Coronary artery (tissue), 2 donors: ENCODE results near the gene ACD.

Experiments used
- DNase-seq: peaks from one replicate; pipeline ENCODE4 v3.0.0-alpha.2; 2017; ENCODE audit warnings: low spot score
- H3K27ac ChIP-seq, 2 donors: fragments of 200-600 bp; sonication (generic); one replicate each; pipeline ENCODE4 v1.5.1; 2016 to 2019
- H3K4me3 ChIP-seq: fragments of 200-600 bp; sonication (generic); 2 replicates; pipeline ENCODE4 v1.5.1; 2016; ENCODE audit warnings: mild to moderate bottlenecking, moderate library complexity
- TF ChIP-seq, protein P1 (sequence below): fragments of 200-600 bp; sonication (generic); IDR thresholded peaks from one replicate; pipeline ENCODE4 v1.5.1; 2019; ENCODE audit warnings: antibody characterized with exemption

ACD gene

DNA sequence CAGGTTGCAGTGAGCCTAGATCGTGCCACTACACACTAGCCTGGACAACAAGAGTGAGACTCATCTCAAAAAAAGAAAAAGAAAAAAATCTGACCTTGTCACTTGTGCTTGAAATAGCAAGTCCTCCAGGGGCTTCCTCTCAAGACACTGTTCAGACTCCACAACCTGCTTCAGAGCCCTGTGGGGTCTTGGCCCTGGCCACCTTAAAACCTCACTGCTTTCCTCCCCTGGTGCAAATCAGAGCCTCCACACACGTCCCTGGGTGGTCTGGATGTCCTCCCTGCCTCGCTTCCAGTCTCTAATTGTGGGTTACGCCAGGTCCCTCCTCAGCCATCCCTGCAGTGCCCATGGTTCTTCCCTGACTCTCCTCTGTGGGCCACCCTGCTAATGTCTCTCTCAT lies 4.7 kb downstream of the ACD start:
- Histone ChIP-seq H3K27ac (no peak overlapping the region), H3K4me3 (no peak overlapping the region)
- TF ChIP-seq, protein P1, sequence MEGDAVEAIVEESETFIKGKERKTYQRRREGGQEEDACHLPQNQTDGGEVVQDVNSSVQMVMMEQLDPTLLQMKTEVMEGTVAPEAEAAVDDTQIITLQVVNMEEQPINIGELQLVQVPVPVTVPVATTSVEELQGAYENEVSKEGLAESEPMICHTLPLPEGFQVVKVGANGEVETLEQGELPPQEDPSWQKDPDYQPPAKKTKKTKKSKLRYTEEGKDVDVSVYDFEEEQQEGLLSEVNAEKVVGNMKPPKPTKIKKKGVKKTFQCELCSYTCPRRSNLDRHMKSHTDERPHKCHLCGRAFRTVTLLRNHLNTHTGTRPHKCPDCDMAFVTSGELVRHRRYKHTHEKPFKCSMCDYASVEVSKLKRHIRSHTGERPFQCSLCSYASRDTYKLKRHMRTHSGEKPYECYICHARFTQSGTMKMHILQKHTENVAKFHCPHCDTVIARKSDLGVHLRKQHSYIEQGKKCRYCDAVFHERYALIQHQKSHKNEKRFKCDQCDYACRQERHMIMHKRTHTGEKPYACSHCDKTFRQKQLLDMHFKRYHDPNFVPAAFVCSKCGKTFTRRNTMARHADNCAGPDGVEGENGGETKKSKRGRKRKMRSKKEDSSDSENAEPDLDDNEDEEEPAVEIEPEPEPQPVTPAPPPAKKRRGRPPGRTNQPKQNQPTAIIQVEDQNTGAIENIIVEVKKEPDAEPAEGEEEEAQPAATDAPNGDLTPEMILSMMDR = no peak
- DNase-seq = no peak

DNA sequence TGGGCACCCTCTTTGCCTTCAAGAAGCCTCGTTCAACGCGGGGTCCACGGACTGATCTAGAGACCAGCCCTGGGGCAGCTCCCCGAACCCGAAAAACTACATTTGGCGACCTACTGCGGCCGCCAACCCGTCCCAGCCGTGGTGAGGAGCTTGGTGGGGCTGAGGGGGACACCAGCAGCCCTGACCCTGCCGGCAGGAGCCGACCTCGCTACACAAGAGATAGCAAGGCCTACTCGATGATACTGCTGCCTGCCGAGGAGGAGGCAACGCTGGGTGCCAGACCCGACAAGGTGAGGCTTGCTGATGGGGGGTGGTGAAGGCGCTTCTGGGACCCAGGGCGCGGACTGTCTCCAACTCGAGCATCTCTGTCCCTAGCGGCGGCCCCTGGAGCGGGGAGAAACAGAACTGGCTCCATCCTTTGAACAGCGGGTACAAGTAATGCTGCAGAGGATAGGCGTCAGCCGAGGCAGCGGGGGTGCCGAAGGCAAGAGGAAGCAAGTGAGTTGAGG lies 5.6 kb downstream of the ACD start:
- H3K4me3 ChIP-seq = no peak overlapping the region
- TF ChIP-seq, protein P1 = no peak
- no peak overlapping the region for H3K27ac ChIP-seq
- DNase-seq = no peak

DNA sequence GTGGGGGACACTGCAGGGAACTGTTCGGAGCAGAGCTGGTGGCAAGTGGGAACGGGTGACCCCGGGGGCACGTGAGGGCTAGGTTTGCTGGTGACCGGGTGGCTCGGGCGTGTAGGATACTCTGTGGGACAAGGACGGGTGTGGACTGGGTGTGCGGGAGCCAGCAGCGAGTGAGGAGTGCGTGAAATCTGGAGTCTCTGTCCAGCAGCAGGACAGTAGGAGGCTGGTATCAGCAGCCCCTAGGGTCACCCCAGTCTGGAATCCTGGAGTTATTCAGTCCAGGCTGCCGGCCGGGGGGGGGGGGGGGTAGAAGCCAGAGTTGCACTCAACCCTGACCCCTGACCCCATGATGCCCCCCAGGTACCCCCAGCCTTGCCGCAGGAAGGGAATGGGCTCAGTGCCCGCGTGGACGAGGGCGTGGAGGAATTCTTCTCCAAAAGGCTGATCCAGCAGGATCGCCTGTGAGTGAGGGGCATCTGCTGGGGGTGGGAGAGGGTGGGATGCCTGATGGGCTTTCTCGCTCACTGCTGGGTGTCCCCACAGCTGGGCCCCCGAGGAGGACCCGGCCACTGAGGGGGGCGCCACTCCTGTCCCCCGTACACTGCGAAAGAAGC lies 6.2 kb downstream of the ACD start:
- no peak overlapping the region for H3K27ac ChIP-seq
- TF ChIP-seq, protein P1 = no peak
- peak overlapping the region; percentile 64 for H3K4me3 ChIP-seq
- no peak for DNase-seq

DNA sequence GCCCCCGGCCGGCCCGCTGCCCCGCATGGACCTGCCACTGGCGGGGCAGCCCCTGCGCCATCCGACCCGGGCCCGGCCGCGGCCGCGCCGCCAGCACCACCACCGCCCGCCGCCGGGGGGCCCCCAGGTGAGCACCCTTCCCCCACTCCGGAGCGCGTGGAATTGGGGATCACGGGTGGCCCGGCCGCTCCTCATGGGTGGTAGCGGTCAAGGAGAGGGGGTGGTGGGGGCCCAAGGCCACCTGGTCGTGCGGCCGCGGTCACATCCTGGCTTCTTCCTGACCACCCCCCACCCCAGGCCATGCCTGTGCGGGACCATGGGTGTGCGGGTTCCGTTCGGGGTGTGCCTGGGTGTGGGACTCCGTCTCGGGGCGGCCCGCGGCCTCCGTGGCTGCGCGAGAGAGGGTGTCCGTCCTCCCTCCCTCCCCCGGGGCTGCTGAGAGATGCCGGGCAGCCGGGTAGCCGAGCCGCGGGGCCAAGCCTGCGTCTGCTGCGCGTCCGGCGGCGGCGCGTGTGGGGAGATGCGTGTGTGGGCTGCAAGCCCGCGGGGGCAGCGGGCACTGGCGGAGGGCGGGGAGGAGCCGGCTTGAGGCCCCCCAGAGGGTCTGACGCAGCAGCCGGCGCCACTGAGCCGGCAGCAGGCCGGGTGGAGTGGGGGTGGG lies 6.8 kb downstream of the ACD start:
- DNase-seq = no peak
- no peak overlapping the region for H3K27ac ChIP-seq
- TF ChIP-seq, protein P1 = no peak
- peak overlapping the region; percentile 64 for H3K4me3 ChIP-seq

DNA sequence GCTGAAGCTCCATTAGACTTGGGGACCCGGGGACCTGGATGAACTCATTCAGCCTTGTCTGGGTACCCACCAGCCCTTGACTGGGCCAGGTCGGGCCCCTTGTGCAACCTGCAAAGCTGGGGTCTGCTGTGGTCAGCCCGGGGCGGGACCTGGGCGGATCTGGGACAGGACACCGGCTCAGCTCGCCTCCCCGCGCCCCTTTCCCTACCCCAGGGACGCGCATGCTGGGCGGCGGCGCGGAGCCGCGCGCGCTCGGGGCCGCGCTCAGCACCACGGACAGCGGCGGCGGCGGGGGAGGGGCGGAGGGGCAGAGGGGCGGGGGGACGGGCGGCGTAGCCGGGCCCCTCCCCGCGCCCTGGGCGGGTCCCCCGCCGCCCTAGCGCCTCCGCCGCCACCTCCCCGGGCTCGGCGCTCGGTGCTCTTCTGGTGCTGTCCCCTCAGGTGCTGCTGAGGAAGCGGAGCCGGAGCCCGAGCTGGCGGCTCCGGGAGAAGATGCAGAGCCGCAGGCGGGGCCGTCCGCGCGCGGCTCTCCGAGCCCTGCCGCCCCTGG lies 7.4 kb downstream of the ACD start:
- peak overlapping the region; percentile 64 for H3K4me3 ChIP-seq
- TF ChIP-seq, protein P1 = no peak

DNA sequence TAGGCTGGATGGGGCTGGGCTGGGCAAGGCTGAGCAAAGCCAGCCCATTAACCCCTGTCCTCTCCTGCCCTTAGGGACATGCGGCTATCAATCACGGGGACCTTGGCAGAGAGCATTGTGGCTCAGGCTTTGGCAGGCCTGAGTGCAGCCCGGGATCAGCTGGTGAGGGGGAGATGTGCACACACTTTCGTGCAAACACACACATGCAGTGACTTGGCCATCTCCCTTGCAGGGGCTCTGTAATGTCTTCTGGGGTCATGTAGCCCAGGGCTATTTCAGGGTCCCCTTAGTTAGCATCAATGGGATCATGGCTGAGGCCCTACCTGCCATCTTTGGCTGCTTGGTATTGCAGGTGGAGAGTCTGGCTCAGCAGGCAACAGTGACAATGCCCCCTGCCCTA lies 8.2 kb downstream of the ACD start:
- H3K4me3 ChIP-seq = no peak overlapping the region
- no peak for DNase-seq
- TF ChIP-seq, protein P1 = no peak
- no peak overlapping the region for H3K27ac ChIP-seq

More for the DNA sequence above, 7.4 kb downstream of the ACD start:
- DNase-seq = no peak
- no peak overlapping the region for H3K27ac ChIP-seq
